Measurements from ENCODE around the gene FBXL17.
"Not testable (repeated sequence)": the region's sequence is repeated elsewhere in the genome, so short reads cannot be mapped to it uniquely, and the experiment has no call there.

Gene FBXL17

GRCh38 chr5:108167174-108167573, 214.7 kb downstream of the FBXL17 start:
- TF ChIP-seq CTCF (IDR thresholded peaks at IDR 0.05; ENCODE audit: low read depth, low read length) = no peak
- H3K4me1 ChIP-seq = peaks cover 4% of the 10 kb centered on the region
- H3K4me3 ChIP-seq (ENCODE audit: low read depth, low read length) = no peak overlapping the region
- H3K9me3 ChIP-seq = no peaks in the 10 kb centered on the region
- no peaks in the 10 kb centered on the region for H3K36me3 ChIP-seq
- DNase-seq = no peak
- no peaks in the 10 kb centered on the region for H3K27me3 ChIP-seq

- TF ChIP-seq CTCF (IDR thresholded peaks at IDR 0.05; ENCODE audit: low read depth, low read length) = no peak
- H3K4me3 ChIP-seq (ENCODE audit: low read depth, low read length) = no peak overlapping the region
Observed at GRCh38 chr5:108164574-108164973, 217.3 kb downstream of the FBXL17 start.

GRCh38 chr5:108152854-108153253, 229.0 kb downstream of the FBXL17 start:
- H3K27me3 ChIP-seq; H3K4me3 ChIP-seq (ENCODE audit: low read depth, low read length); H3K4me1 ChIP-seq; DNase-seq; H3K36me3 ChIP-seq; H3K9me3 ChIP-seq: not testable (repeated sequence)

More at GRCh38 chr5:108164574-108164973, 217.3 kb downstream of the FBXL17 start:
- H3K9me3 ChIP-seq = no peaks in the 10 kb centered on the region
- no peaks in the 10 kb centered on the region for H3K27me3 ChIP-seq
- no peaks in the 10 kb centered on the region for H3K36me3 ChIP-seq
- no peak for DNase-seq
- no peaks in the 10 kb centered on the region; the same call in 1 of the 2 replicates for H3K4me1 ChIP-seq

DNA sequence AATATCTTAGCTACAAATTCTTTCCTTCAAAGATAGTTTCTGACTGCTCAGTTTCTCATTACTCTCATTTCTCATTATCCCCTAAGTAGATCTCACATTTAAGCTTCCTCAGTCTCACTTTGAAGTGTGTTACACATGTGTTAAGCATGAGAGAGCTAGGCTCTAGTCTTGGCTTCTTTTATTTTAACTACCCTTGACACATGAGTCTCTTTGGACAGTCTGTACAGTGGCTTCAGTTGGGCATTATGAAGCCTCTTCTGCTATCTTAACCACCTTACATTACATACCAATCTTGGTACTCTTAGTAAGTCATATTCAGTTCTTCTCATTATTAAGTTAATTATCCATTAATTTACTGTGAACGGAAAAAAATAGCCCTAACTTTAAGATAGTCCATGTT, 232.5 kb downstream of the FBXL17 start:
- TF ChIP-seq CTCF (IDR thresholded peaks at IDR 0.05; ENCODE audit: low read depth, low read length) = no peak
- no peak for DNase-seq
- no peaks in the 10 kb centered on the region for H3K36me3 ChIP-seq

DNA sequence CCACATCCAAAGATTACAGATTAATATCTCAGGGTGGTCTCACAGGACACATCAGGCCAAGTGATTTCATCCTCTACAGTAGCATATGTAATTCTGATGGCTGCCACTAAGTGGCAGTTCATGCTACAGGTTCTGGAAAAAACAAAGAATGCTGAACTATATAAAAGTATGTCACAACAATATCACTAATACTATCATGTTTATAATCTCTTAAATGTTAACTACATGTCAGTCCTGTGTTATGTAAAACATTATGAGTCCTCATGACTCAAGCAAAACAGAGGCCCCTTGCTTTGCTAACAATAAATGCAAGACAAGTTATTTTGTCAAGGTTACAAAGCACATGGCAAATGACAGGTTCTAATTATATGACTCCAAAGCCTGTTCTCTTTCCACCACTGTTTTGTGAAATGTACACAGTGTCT, 233.2 kb downstream of the FBXL17 start:
- DNase-seq = peak; percentile 13
- no peaks in the 10 kb centered on the region for H3K27me3 ChIP-seq
- H3K9me3 ChIP-seq = no peaks in the 10 kb centered on the region
- peak; percentile 76 for TF ChIP-seq CTCF (IDR thresholded peaks at IDR 0.05; ENCODE audit: low read depth, low read length)
- no peaks in the 10 kb centered on the region for H3K36me3 ChIP-seq
- no peaks in the 10 kb centered on the region; the same call in none of the 2 replicates for H3K4me1 ChIP-seq
- no peak overlapping the region for H3K4me3 ChIP-seq (ENCODE audit: low read depth, low read length)

More for the DNA sequence above, 232.5 kb downstream of the FBXL17 start:
- Histone ChIP-seq H3K9me3 (no peaks in the 10 kb centered on the region), H3K27me3 (no peaks in the 10 kb centered on the region), H3K4me3 (ENCODE audit: low read depth, low read length) (no peak overlapping the region), H3K4me1 (no peaks in the 10 kb centered on the region; the same call in none of the 2 replicates)

DNA sequence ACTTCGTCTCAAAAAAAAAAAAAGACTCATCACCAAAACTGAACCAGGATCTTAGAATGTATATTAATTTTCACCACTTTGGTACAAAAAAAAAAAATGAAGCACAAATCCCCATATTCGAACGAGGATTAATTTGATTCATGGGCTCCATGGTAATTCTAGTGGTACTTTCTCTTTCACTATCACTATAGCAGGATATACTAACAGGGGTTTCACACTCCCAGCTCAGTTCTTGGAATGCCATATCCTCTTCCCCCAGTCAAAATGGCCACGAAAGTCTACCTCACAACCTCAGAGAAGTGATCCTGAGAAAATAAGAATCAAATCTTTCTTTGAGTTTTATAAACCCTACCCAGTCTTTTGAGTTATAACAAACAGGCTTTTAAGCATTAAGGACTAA, 235.7 kb downstream of the FBXL17 start:
- no peaks in the 10 kb centered on the region for H3K27me3 ChIP-seq
- no peaks in the 10 kb centered on the region; the same call in none of the 2 replicates for H3K4me1 ChIP-seq
- H3K36me3 ChIP-seq = no peaks in the 10 kb centered on the region
- no peak overlapping the region for H3K4me3 ChIP-seq (ENCODE audit: low read depth, low read length)
- H3K9me3 ChIP-seq = no peaks in the 10 kb centered on the region
- DNase-seq = no peak
- no peak for TF ChIP-seq CTCF (IDR thresholded peaks at IDR 0.05; ENCODE audit: low read depth, low read length)

DNA sequence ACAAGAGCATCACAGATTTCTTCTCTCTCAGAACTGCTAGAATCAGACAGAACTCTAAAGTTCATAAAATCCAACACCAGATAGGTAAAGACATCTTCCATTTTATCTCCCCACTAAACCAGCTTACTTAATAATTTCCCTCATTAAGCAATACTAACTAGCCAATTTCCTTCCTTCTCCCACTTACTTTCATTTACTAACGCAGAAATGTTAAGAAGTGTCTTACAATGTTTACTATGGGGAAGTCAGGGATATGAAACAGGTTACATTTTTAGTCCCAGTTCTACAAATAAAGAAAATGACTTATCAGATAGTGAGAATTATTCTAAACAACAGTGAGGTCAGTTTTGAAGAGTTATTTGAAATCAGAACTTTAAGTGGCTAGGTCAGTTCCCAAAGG, 236.5 kb downstream of the FBXL17 start:
- H3K9me3 ChIP-seq = no peaks in the 10 kb centered on the region
- DNase-seq = no peak
- H3K27me3 ChIP-seq = no peaks in the 10 kb centered on the region
- no peaks in the 10 kb centered on the region for H3K36me3 ChIP-seq
- no peaks in the 10 kb centered on the region; the same call in none of the 2 replicates for H3K4me1 ChIP-seq
- TF ChIP-seq CTCF (IDR thresholded peaks at IDR 0.05; ENCODE audit: low read depth, low read length) = no peak
- H3K4me3 ChIP-seq (ENCODE audit: low read depth, low read length) = no peak overlapping the region
